ENCODE data around the gene CLEC4M.
"Not testable (repeated sequence)": the region's sequence is repeated elsewhere in the genome, so short reads cannot be mapped to it uniquely, and the experiment has no call there.

Gene CLEC4M

DNA sequence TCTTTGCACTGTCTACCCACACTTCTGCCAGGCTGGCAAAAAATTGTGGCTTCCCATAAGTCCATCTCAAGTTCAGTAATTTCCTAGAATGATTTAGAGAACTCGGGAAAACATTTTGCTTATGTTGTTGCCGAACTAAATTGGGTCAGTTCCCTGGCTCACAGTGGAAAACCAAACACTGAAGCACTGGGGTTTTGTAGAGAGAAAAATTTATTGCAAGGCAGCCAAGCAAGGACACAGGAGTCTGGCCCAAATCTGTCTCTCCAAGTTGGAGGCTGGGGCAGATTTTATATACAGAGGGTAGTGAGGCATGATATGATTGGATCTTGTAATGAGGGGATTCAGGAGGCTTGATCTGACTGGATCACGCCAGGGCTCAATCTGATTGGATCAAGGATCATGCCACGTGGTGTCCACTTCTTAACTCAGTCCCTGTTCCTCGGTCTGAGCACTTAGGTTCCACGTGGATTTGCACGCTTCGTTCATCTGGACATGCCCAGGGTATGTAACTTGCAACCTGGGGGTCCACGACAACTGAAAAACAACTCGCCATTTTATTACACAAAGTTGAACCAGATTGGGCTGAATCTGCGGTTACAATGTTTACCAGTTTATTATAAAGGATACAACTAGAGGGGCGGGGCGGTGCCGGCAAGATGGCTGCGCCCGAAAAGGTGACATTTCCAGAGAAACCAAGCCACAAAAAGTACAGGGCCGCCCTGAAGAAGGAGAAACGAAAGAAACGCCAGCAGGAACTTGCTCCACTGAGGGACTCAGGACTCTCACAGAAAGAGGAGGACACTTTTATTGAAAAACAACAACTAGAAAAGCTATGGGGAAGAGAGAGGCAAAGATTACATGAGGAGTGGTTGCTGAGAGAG lies 23.0 kb upstream of the CLEC4M start:
- no peak for DNase-seq (ENCODE audit: low spot score)

DNA sequence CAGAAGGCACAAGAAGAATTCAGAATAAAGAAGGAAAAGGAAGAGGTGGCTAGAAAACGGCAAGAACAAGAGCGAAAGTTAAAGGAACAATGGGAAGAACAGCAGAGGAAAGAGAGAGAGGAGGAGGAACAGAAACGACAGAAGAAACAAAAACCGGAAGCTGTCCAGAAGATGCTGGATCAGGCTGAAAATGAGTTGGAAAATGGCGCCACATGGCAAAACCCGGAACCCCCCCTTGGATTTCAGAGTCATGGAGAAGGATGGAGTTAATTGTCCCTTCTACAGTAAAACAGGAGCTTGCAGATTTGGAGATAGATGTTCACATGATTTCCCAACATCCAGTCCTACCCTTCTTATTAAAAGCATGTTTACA lies 22.4 kb upstream of the CLEC4M start:
- no peak for DNase-seq (ENCODE audit: low spot score)

DNA sequence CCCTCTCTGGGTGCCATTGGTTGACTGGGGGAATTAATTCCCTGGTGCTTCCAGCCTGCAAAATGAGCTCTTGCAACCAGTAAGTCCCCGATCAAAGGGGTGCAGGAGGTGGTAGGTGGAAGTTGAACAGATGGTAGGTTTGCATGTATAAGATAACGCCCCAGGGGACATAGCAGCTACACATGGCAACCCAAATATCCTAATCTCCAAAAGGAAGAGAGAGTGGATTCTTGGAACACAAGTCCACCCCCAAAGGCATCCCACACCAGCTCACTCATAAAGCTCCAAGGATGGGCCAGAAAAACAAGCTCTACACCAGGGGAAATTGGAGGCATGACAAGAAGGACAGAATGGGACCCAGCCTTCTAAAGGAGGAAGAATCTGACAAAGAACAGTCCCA lies 20.5 kb upstream of the CLEC4M start:
- DNase-seq (ENCODE audit: low spot score), result no peak

- no peak for DNase-seq (ENCODE audit: low spot score)
Observed at GRCh38 chr19:7742991-7743390, 20.1 kb upstream of the CLEC4M start.

DNA sequence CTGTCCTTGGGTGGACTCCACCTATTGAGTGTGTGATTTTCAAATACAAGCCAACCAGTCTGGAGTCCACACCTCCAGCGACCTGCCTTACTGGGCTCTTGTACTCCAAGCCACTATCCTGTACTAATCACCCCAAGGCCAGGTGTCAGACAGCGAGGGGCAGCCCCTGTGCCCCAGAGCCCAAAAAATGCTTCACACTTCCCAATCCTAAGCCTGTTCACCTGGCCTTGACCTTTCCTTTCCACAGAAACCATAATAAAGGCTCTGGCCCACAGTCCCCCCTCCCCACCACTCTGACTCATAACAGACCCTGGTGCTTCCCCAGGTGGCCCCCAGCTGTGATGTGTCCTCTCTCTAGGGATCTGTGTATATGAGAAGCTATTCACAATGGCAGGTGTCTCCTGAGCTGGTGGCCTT lies 19.6 kb upstream of the CLEC4M start:
- no peak for DNase-seq (ENCODE audit: low spot score)

GRCh38 chr19:7744199-7744786 lies 18.8 kb upstream of the CLEC4M start:
- no peak for DNase-seq (ENCODE audit: low spot score)

DNA sequence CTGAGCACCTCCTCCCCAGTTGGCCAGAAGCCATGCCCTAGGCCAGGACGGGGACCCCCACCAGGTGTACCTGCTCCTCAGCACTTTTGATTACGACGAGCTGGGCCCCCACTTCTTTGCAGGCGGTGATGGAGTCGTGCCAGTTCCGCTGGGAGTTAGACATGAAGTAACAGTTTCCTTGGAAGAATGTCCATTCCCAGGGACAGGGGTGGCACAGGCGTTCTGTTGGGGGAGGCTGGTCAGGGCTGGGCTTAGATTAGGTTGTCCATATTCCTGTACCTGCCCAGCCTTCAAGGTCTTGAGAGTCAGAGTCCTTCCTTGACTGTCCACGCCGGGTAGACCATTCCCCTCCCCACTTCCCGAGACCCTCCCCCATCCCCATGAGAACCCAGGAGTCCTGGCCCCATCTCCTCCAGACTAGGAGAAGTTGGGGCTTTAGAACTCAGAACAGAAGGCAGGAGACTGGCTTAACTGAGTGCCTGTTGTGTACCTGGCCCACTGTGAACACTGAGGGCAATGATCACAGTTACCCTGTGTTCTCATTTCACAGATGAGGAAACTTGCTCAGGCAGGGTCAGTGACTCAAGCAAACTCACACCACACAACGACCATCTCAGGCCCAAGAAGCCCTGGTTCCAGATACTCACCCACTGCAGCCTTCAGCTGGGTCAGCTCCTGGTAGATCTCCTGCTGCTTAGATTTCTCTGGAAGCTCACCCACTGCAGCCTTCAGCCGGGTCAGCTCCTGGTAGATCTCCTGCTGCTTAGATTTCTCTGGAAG lies 18.0 kb upstream of the CLEC4M start:
- DNase-seq (ENCODE audit: low spot score), result no peak

- DNase-seq (ENCODE audit: low spot score), result not testable (repeated sequence)
Observed at GRCh38 chr19:7746306-7746705, 16.7 kb upstream of the CLEC4M start.

DNA sequence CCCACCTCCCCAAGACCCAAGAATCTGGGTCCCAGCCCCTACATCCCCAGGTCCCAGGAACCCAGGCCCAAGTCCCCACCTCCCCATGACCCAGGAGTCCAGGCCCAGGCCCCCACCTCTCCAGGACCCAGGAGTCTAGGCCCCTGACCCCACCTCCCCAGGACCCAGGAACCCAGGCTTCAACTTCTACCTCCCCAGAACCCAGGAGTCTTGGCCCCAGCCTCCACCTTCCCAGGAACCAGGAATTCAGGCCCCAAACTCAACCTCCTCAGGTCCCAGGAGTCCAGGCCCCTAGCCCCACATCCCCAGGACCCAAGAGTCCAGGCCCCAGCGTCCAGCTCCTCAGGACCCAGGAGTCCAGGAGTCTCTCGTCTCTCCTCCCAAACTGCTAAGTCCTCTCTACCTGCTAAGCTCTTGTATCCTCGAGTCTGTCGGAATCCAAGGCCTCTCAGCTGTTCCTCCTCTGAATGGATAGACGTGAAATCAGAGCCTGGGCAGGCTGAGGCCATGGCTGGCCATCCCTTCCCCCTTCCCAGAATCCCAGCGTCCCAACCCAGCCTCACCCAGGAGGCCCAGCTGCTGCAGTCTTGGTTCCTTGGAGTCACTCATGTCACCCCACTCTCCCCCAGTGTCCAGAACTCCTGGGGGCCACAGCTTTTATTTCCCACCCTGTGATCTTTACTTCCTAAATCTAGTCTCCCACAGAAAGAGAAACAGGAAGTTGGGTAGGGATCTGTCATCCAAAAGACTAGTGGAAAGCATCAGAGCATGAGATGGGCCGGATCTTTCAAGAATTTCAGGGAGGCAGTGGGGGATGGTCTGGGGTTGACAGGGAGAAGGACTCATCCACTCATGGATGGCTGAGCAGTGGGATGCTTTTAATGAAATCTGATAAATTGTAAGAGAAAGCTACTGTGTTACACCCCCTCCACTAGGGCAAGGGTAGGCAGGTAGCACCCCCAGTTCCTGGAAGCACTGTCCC lies 15.8 kb upstream of the CLEC4M start, which contains the start of gene CD209:
Gene CD209, minus strand, starts transcription at position 632 of the 982 bp plus-strand sequence. Its CDS starts 23 bp downstream, at position 609.
- DNase-seq (ENCODE audit: low spot score), result no peak

GRCh38 chr19:7748171-7748570 lies 14.9 kb upstream of the CLEC4M start:
- no peak for DNase-seq (ENCODE audit: low spot score)

- DNase-seq (ENCODE audit: low spot score), result no peak
Observed at GRCh38 chr19:7748756-7749155, 14.3 kb upstream of the CLEC4M start.

GRCh38 chr19:7751157-7751783 lies 11.8 kb upstream of the CLEC4M start:
- DNase-seq (ENCODE audit: low spot score), result no peak

GRCh38 chr19:7756258-7756657 lies 6.8 kb upstream of the CLEC4M start:
- DNase-seq (ENCODE audit: low spot score), result no peak

GRCh38 chr19:7757358-7757757 lies 5.7 kb upstream of the CLEC4M start:
- DNase-seq (ENCODE audit: low spot score), result no peak

DNA sequence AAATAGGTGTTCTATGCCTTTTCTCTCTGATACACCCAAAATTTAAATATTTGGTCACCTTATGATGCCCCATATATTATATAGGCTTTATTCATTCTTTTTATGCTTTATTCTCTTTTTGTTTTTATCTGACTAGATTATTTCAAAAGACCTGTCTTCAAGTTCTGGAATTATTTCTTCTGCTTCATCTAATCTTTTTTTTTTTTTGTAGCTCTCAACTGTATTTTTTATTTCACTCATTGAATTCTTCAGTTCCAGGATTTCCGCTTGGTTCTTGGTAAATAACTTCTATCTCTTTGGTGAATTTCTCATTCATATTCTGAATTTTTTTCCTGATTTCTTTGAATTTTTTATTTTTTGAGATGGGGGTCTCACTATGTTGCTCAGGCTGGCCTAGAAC lies 3.9 kb upstream of the CLEC4M start:
- no peak for DNase-seq (ENCODE audit: low spot score)

GRCh38 chr19:7763696-7764095 lies 653 bp downstream of the CLEC4M start:
- no peak for DNase-seq (ENCODE audit: low spot score)

- not testable (repeated sequence) for DNase-seq (ENCODE audit: low spot score)
Observed at GRCh38 chr19:7764157-7764556, 1.1 kb downstream of the CLEC4M start.

- not testable (repeated sequence) for DNase-seq (ENCODE audit: low spot score)
Observed at GRCh38 chr19:7765043-7765442, 2.0 kb downstream of the CLEC4M start.

- no peak for DNase-seq (ENCODE audit: low spot score)
Observed at GRCh38 chr19:7766535-7766934, 3.5 kb downstream of the CLEC4M start.

DNA sequence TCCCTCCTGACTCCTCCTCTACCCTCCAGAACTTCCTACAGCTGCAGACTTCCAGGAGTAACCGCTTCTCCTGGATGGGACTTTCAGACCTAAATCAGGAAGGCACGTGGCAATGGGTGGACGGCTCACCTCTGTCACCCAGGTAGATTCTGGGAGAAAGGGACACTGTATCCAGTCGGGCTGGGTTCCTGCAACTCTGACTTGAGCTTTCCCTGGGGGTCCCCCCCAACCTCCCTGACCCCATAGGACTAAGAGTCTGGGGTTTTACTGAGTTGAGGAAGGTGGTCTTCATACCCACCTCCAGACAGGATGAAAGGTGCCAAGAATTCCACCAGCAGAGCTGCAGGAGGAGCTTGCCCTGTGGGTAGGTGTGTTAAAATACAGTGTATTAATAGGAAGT lies 4.4 kb downstream of the CLEC4M start:
- no peak for DNase-seq (ENCODE audit: low spot score)

- no peak for DNase-seq (ENCODE audit: low spot score)
Observed at GRCh38 chr19:7769171-7769570, 6.1 kb downstream of the CLEC4M start.
